NK-92 treated with Interleukin-12 subunit alpha and Interleukin-12 subunit beta, amount 100 ng/mL, for 24 hours (cell line): ENCODE measurements around the gene HECTD4.

Experiments used
- DNase-seq: peaks from one replicate; lab custom pipeline; 2025; lab: John Stamatoyannopoulos, UW

Gene HECTD4

DNA sequence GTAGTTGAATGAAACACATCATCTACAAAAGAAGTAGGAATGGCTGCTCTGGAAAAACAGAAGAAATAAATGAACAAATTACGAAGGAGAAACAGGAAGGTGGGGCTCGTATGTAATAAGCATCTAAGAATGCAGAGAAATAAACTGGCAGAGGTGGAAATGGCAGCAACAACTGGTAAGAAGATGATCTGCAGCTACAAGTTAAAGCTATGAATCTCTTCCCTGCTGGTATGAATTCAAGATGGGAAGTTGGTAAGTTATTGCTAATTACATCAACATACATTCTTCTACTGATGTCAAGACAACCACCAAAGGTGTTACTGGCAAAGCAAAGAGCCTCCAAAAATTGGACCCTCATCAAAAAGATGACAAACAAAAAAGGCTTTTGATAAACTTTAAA lies 59.8 kb downstream of the HECTD4 start:
- DNase-seq: no peak

DNA sequence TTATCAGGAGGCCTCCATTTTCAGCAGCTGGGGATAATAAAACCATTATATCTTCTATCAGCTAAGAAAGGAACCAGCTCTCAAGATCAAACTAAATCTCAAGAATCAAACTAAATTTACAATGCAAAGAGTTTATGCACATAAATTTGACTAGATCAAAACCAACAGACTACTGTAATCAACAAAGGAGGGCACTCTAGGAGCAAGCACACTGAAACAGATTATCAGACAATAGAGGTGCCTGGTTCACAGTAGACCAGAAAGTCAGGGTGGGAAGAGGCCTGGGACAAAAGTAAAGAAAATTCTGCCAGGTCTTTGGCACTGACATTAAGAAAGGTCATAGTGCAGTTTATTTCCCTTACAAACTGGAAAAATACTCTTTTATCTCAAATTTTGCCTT lies 61.0 kb downstream of the HECTD4 start:
- DNase-seq: no peak

DNA sequence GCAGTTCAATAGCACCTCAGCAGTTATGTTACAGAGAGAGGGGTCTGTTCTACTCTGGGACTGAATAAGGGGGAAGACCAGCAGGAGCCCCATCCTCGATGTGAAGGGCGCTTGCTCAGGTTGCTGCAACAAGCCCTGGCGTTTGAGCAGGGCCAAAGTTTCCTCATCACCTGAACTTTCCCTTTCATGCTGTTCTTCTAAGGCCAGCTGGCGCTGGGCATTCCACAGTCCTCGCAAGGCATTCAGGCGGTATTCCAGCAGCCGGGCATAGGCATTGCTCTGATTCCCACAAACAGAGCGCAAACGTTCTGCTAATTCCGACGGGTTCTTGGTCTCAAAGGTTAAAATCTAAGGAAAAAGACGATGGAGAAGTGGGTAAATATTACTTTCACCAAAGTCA lies 62.8 kb downstream of the HECTD4 start:
- no peak for DNase-seq

DNA sequence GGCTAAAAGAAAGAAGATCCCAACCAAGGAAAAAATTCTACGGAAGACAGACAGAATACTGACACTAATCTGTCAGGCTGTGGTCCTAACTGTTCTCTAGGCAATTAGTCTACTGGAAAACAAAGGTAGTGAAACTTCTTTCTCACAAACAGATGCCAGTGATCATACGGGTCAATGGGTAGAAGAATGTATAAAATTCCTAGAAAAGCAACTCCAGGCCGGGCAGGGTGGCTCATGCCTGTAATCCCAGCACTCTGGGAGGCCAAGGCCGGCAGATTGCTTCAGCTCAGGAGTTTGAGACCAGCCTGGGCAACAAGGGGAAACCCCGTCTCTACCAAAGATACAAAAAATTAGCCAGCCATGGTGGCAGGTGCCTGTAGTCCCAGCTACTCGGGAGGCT lies 64.8 kb downstream of the HECTD4 start:
- no peak for DNase-seq

DNA sequence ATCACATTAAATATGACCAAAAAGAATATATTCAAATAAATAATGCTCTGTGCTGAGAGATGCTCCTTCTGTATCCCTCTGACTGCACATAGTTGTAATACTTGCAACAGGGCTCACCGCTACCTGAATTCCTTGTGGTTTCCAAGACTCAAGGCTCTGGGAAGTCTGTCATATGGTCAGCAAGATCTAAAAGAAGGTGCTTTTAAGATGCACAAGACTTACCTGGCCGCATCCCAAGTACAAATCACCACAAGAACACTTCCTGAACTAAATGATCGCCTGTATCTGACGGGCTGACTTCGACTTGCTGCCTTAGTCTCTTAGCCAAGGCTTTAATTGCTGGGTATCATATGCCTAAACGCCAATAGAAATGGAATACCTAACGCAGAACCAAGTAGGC lies 67.2 kb downstream of the HECTD4 start:
- DNase-seq: no peak

DNA sequence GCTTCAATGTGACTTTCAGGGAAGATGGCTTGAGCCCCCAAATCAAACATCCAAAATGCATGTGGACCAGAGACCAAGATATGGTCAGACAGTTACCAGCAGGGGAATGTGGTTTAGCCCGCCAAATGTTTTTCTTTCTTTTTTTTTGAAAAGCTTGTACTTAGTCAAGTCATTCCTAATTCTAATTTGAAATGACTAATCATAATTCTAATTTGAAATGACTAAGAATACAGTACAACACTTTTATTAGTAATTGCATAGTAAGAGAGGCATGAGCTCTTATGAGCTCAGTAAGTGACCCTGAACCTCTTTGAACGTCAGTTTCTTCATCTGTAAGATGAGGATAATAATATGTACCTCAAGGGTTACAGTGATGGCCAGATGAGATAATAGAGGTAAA lies 72.4 kb downstream of the HECTD4 start:
- no peak for DNase-seq

DNA sequence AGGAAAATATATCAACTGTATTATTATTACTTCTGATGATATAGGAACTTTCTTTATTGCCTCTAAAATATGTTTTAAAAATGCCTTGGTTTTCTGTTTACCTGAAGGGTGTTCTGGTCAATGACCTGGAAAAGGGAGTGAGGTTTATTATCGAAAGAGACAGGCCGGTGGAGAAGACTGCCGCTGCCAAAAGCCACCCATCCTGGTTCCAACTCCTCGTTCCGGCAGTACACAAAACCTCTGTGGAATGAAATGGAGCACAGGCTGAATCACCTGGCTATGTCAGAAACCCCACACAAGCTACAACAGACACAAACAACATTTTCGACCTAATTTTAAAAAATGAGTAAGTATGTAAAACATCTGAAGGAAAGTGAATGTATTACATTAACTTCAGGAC lies 73.6 kb downstream of the HECTD4 start:
- no peak for DNase-seq

DNA sequence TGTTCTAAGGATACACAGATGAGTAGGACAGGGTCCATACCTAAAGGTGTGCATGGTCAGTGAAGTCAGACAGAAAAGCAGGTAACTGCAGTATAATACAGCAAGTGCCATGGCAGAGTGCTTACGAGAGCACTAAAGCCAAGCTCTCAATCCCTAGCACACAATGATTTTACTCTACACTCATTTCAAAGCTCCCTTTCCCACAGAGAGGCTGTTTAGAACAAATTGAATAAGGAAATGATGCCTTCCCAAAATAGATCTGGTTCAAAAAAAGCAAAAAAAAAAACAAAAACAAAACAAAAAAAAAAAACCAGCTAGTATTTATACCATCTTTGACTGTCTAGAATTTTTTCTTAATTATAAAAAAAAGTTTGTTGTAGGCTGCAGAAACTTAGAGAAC lies 74.1 kb downstream of the HECTD4 start:
- DNase-seq: no peak

DNA sequence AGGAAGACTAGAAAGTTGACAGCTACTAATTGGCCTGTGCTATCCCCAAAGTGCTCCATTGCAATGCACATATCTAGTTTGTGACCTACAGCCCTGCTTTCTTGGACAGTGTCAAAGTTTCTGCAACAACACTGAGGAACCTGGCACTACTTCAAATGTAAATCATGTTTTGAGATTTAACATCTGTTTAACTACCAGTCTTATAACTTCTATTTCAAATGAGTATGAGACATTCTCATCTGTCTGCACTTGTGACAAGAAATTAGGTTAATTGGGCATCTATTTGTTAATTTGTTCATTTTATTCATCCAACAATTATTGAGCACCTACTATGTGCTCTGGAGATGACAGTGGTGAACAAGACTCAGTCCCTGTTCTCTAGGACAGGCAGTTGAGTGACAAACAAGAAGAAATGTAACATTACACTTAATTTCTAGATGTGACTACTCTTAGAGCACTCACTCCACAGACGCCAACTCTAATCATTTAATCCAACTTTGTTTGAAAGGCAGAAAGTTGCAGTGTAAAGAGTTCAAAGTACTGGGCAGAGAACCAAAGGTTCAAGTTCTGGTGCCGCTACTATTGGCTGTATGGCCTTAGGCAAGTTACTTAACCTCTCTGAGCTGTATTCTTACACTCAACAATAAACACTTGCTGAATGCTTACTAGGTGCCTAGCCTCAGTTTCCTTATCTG lies 74.8 kb downstream of the HECTD4 start:
- no peak for DNase-seq

DNA sequence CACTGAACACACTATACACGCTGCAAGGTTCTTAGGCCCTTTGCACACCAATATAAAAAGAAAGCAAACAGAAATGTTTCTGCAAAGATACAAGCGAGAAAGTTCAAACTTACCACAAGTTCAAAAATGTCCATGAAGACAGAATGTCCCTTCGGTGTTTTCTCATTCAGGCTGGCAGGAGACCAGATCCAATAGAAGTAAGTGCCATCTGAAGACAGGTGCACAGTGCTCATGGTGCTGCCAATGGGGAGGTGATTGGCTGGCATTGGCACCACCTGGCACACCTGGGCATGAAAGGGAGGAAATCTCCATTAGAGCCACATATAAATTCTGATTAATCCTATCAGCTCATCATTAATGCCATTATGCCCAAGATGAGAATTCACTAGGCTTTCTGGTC lies 76.3 kb downstream of the HECTD4 start:
- no peak for DNase-seq

DNA sequence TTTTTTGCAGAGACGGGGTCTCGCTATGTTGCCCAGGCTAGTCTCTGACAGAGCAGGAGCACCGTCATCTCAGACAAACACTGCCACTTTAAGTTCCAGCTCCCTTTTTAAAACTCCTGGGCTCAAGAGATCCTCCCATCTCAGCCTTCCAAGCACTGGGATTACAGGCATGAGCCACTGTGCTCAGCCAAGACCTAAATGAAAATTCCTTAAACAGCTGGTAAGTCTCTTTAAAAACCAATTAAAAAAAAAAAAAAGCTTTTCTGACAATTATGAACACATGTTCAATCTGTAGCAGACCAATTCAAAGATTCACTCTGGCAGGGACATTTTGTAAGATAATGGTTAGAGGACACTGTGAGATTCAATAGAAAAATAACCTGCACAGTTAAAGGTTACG lies 77.8 kb downstream of the HECTD4 start:
- DNase-seq: no peak

DNA sequence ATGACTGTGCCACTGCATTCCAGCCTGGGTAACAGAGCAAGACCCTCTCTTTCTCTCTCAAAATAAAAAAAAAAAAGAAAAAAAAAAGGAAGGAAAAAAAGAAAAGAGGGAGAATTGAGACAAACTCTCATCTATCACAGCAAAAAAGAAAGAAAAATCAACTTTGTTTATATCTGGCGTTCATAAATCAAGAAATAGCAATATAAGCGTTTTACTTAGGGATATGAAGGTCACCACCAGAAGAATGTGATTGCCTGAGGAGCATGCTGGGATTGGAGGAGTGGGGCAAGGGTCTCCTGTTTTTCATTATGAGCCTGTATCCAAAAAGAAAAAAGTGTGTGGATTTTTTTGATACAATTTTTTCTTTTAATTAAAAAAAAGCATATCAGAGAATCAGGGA lies 78.4 kb downstream of the HECTD4 start:
- no peak for DNase-seq

DNA sequence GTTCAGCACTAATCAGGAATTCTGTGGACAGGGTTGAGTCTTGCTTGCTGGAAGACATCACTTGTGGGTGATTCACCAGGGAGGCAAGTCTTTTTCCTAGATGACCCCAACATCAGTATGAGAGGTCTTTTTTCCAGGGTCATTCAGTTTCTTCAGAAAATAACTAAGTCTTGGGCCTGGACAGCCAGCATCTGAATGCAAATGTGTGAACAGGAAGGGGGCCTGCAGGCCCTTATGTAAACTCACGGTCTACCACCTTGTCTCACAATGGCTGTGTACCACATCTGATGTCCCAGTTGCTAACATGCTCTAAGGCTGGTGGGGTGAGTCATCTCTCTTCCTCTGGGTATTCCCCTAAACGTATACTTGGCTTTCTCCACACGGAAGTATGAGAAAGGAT lies 79.2 kb downstream of the HECTD4 start:
- no peak for DNase-seq

DNA sequence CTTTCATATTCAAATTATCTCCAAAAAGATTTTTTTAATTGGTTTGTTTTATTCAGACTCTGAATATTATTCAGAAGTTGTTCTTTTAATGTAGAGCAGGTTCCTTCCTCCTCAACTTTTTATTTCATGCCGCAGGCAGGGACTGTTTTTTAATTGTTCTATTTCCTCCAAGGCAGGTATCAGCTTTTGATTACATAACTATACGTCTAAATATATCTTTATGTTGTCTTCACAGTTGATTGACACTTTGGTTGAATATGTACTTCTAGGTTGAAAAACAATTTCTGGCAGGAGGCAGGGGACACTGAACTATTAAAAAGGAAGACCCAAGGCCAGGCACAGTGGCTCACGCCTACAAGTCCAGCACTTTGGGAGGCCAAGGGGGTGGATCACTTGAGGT lies 82.5 kb downstream of the HECTD4 start:
- no peak for DNase-seq

DNA sequence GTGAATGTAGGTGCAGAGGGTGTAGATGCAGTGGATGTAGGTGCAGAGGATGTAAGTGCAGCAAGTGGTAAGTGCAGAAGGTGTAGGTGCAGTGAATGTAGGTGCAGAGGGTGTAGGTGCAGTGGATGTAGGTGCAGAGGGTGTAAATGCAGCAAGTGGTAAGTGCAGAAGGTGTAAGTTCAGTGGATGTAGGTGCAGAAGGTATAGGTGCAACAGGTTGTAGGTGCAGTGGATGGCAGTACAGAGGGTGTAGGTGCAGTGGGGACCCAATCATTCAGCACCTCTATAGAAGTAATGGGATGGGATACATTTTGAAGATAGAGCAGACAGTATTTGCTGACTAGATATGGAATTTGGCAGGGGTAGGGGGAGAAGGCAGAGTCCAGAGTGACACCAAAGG lies 85.0 kb downstream of the HECTD4 start:
- no peak for DNase-seq

DNA sequence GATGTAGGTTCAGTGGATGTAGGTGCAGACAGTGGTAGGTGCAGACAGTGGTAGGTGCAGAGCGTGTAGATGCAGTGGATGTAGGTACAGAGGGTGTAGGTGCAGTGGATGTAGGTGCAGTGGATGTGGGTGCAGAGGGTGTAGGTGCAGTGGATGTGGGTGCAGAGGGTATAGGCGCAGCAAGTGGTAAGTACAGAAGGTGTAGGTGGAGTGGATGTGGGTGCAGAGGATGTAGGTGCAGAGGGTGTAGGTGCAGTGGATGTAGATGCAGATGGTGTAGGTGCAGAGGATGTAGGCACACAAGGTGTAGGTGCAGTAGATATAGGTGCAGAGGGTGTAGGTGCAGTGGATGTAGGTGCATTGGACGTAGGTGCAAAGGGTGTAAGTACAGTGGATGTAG lies 86.0 kb downstream of the HECTD4 start:
- DNase-seq: no peak

DNA sequence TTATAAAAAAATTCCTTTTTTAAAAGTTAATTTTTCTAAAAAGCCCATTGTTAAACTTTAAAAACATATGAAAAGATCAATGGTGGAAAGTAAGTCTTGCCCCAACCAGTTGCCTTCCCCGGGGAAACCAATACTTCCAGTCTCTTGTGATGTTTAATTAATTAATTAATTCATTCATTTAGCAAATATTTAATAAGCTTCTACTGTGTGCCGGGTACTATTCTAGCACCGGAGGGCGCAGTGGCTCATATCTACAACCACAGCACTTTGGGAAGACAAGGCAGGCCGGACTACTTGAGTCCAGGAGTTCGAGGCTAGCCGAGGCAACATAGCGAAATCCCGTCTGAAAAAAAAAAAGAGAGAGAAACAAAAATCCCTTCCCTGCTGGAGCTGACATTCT lies 87.4 kb downstream of the HECTD4 start:
- no peak for DNase-seq

DNA sequence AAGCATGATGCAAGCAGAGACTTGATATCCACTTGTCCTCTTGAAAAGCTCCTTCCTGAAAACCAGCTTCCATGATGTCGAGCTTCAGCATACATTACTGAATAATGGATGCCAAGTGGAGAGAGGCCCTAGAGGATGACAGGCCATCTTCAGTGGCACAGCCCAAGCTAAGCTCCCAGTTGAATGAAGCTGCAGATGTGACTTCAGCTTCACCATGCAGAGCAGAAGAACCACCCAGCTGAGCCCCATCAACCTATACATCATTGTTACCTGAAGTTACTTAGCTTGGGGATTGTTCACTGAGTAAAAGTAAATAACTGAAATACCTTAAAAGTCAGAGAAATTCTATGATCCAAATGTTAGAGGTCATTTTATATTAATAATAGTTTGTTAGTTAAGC lies 93.6 kb downstream of the HECTD4 start:
- DNase-seq: no peak

DNA sequence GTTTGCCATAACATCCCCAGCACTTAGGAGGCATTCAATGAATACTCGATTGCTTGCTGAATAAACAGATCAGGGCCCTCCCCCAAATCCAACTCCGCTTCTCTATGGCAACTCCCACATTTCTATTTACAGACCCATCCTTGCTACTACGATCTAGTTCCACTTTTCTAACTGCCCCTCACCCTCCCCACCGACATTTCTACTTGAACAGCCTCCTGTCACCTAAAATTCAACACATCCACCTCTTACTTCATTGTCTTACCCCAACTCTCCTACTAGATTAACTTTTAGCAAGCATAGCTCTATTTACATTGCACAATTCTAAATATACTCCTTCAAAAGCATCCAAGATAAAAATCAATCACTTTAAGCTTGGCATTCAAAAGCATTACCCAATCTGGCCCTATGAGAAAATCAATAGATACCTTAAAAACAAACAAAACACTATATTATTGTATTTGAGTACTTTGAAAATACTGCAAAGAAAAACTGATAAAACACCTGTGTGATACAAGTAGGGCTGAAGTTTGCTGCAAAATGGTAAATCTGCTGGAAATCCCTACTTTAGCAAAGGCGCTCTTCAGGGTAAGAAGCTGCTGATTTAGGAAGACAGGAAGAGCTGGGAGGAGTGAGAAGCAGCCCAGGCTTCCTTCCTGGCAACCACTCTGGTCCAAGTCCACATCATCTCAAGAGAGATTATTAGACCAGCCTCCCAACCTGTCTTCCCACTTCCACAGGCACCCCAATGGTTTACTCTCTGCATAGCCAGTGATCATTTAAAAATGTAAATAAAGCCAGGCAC lies 96.4 kb downstream of the HECTD4 start:
- DNase-seq: no peak

DNA sequence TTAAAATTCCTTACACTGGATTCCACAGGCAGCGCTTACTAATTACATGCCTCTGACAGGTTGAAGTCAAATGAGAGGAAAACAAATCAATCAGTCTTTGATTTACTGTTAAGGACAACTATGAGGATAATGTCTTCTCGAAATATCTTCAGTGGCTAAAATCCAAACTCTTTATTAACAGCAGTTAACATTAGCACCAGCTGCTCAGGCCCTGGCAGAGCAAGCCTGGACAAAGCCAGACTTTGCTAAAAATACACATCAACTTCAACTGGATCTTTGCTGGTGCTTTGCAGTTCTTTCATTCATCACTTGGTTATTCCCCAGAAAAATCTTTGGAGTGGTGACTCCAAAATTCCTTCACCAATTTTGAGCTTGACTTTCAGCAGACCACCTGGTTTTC lies 98.7 kb downstream of the HECTD4 start:
- DNase-seq: no peak

DNA sequence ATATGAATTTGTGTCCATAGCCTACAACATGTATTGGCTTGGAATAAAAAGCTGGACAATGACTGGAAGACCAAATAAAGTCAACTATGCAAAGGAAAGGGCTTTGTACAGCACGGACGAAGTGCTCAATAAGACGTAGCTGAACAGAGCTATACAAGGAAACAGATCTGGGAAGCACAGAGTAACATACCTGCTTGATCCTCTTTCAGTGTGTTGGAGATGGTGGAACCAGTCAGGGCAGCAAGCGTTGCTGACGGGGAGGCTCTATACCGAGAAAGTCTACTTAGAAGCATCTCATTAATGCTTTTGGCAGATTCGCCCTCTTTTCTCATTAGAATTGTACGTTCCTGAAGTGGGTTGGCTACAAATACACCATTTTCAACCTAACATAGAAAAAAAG lies 99.3 kb downstream of the HECTD4 start:
- no peak for DNase-seq

DNA sequence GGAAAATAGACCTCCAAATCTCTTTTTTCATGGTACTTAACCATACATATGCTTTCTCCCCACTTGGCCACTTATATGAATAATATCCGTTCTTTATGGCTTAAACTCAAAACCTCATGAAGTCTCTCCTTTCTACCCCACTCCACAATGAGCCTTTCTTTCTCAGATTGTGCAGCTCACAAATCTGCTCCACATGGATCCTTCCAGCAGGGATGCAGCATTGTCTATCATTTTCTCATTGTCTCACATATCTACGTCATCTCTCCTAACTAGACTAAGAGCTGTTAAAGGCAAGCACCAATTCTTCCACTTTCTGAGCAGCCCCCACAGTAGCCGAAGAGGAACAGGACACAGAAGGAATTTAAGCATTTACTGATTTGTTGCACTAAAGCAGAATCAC lies 106.4 kb downstream of the HECTD4 start:
- no peak for DNase-seq

DNA sequence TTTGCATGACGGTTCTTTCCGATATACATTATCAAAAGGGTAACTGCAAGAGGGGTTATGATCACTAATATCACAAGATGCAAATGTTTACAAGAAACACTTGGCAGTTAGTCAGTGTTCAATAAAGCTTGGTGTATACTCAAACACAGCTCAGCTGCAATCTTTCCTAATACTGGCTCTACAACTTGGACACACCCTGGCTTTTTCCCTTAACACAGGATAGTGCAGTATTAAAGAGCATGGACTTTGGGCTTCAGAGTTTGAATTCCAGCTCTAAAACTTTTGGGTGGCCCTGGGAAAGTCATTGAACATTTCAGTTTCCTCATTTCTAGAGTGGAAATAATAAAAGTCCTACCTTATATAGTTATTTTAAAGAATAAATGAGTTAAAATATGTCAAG lies 107.0 kb downstream of the HECTD4 start:
- DNase-seq: no peak

DNA sequence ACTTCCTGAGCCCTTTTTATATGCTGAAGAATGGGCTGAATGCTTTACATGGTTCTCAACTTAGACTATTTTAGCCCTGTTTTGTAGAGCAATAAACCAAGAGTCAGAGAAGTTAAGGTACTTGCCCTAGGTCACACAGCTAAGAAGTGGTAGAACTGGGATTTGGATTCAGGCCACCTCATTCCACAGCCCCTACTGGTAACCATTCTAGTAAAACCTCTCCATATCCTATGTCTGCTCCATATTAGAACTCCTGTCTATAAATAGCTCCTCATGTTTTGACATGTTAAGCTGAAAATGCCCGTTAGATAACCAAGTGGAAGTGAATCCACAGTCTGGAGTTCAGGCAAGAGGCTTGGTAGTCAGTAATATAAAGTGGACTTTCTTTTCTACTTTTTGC lies 111.6 kb downstream of the HECTD4 start:
- DNase-seq: no peak
